H9 (cell line): ENCODE measurements around the gene MAGI3. TPM values are rescaled to one million over a fixed set of nuclear protein-coding genes. Genes with fewer than 3 reads are reported as not detected.

Experiments used
- DNase-seq: peaks from one replicate; pipeline ENCODE4 v3.0.0-alpha.2; 2017
- H2AFZ ChIP-seq: one replicate; pipeline ENCODE4 v1.6.1; 2013; ENCODE audit warnings: mild to moderate bottlenecking, low read length, control low read depth, moderate library complexity
- H2AK5ac ChIP-seq: 2 replicates; pipeline ENCODE4 v1.6.1; 2013; ENCODE audit warnings: low read length, control low read depth, mixed read lengths; ENCODE audit not compliant: insufficient read length
- H2BK120ac ChIP-seq: one replicate; pipeline ENCODE4 v1.6.1; 2013; ENCODE audit warnings: low read depth, mild to moderate bottlenecking, low read length, control low read depth, inconsistent platforms; ENCODE audit not compliant: poor library complexity, severe bottlenecking
- H2BK12ac ChIP-seq: 2 replicates; pipeline ENCODE4 v1.6.1; 2013; ENCODE audit warnings: low read length, control low read depth, mixed read lengths, low read depth; ENCODE audit not compliant: insufficient read length
- H2BK15ac ChIP-seq: 2 replicates; pipeline ENCODE4 v1.6.1; 2013; ENCODE audit warnings: low read depth, low read length, control low read depth
- H2BK20ac ChIP-seq: one replicate; pipeline ENCODE4 v1.6.1; 2013; ENCODE audit warnings: low read depth, mild to moderate bottlenecking, low read length, control low read depth, inconsistent platforms; ENCODE audit not compliant: poor library complexity, severe bottlenecking
- H2BK5ac ChIP-seq: 2 replicates; pipeline ENCODE4 v1.6.1; 2013; ENCODE audit warnings: low read length, control low read depth, mixed read lengths; ENCODE audit not compliant: insufficient read length
- H3K14ac ChIP-seq: 2 replicates; pipeline ENCODE4 v1.6.1; 2013; ENCODE audit warnings: low read length, control low read depth; ENCODE audit not compliant: insufficient read depth
- H3K18ac ChIP-seq: 2 replicates; pipeline ENCODE4 v1.6.1; 2013; ENCODE audit warnings: low read depth, mild to moderate bottlenecking, mixed read lengths, low read length, control low read depth; ENCODE audit not compliant: insufficient read length
- H3K23ac ChIP-seq: 2 replicates; pipeline ENCODE4 v1.6.1; 2013; ENCODE audit warnings: low read length, control low read depth, mixed read lengths, low read depth; ENCODE audit not compliant: insufficient read length
- H3K23me2 ChIP-seq: 2 replicates; pipeline ENCODE4 v1.6.1; 2013; ENCODE audit warnings: low read depth, mild to moderate bottlenecking, mixed read lengths, low read length, control low read depth; ENCODE audit not compliant: insufficient read length, poor library complexity, severe bottlenecking
- H3K27ac ChIP-seq: 2 replicates; pipeline ENCODE4 v1.5.1; 2013; ENCODE audit warnings: low read length, control low read depth, mixed read lengths, low read depth; ENCODE audit not compliant: insufficient read length
- H3K27me3 ChIP-seq: 2 replicates; pipeline ENCODE4 v1.6.1; 2013; ENCODE audit warnings: low read length, control low read depth, inconsistent platforms; ENCODE audit not compliant: insufficient read depth
- H3K4ac ChIP-seq: 2 replicates; pipeline ENCODE4 v1.6.1; 2013; ENCODE audit warnings: low read depth, mild to moderate bottlenecking, control low read depth, inconsistent platforms, low read length, moderate library complexity
- H3K4me1 ChIP-seq: 2 replicates; pipeline ENCODE4 v1.6.1; 2013; ENCODE audit warnings: low read length, control low read depth, inconsistent platforms; ENCODE audit not compliant: insufficient read depth
- H3K4me2 ChIP-seq: 2 replicates; pipeline ENCODE4 v1.6.1; 2013; ENCODE audit warnings: low read length, control low read depth, mixed read lengths; ENCODE audit not compliant: insufficient read length, insufficient read depth
- H3K56ac ChIP-seq: 2 replicates; pipeline ENCODE4 v1.6.1; 2013; ENCODE audit warnings: low read depth, mild to moderate bottlenecking, mixed read lengths, low read length, control low read depth; ENCODE audit not compliant: insufficient read length
- H3K79me1 ChIP-seq: 2 replicates; pipeline ENCODE4 v1.6.1; 2013; ENCODE audit warnings: low read depth, mild to moderate bottlenecking, moderate library complexity, low read length, control low read depth, inconsistent platforms; ENCODE audit not compliant: insufficient read depth, poor library complexity, severe bottlenecking
- H3K79me2 ChIP-seq: 2 replicates; pipeline ENCODE4 v1.6.1; 2013; ENCODE audit warnings: low read length, control low read depth, inconsistent platforms; ENCODE audit not compliant: insufficient read depth
- H3K9ac ChIP-seq: 2 replicates; pipeline ENCODE4 v1.6.1; 2013; ENCODE audit warnings: low read length, control low read depth, mixed read lengths; ENCODE audit not compliant: insufficient read length; ENCODE audit errors: extremely low read depth
- H3K9me3 ChIP-seq: one replicate; pipeline ENCODE4 v1.6.1; 2013; ENCODE audit warnings: low read depth, low read length, inconsistent platforms; ENCODE audit not compliant: control insufficient read depth
- H3T11ph ChIP-seq: one replicate; pipeline ENCODE4 v1.6.1; 2013; ENCODE audit warnings: mild to moderate bottlenecking, low read length, control low read depth, inconsistent platforms
- H4K20me1 ChIP-seq: one replicate; pipeline ENCODE4 v1.6.1; 2013; ENCODE audit not compliant: control insufficient read depth, insufficient read length, insufficient read depth
- H4K5ac ChIP-seq: 2 replicates; pipeline ENCODE4 v1.6.1; 2013; ENCODE audit warnings: low read depth, mild to moderate bottlenecking, mixed read lengths, low read length, control low read depth; ENCODE audit not compliant: insufficient read length
- H4K8ac ChIP-seq: replicated peaks from 2 replicates; pipeline ENCODE4 v1.6.1; 2013; ENCODE audit warnings: low read length, control low read depth, mixed read lengths, low read depth; ENCODE audit not compliant: insufficient read length
- H4K91ac ChIP-seq: 2 replicates; pipeline ENCODE4 v1.6.1; 2013; ENCODE audit warnings: low read depth, mild to moderate bottlenecking, moderate library complexity, mixed read lengths, low read length, control low read depth; ENCODE audit not compliant: insufficient read length
- H3K27ac Mint-ChIP-seq, 3 experiments: 2 replicates in 2 of 3; 3 replicates in 1 of 3; pipeline ENCODE4 v1.8.0; 2020 to 2021; ENCODE audit warnings: mixed read lengths in 3 of 3, mild to moderate bottlenecking in 1 of 3, moderate library complexity in 1 of 3
- H3K27me3 Mint-ChIP-seq: 2 replicates; pipeline ENCODE4 v1.8.0; 2021; ENCODE audit warnings: low read depth, mild to moderate bottlenecking, moderate library complexity, mixed read lengths
- H3K36me3 Mint-ChIP-seq, 3 experiments: 2 replicates in 2 of 3; 3 replicates in 1 of 3; pipeline ENCODE4 v1.8.0; 2020 to 2021; ENCODE audit warnings: low read depth in 3 of 3, mixed read lengths in 3 of 3; ENCODE audit not compliant: insufficient read depth in 1 of 3
- H3K4me1 Mint-ChIP-seq, 2 experiments: 2 replicates each; pipeline ENCODE4 v1.8.0; 2020; ENCODE audit warnings: mixed read lengths in 2 of 2
- H3K4me3 Mint-ChIP-seq, 2 experiments: 2 replicates in 1 of 2; 3 replicates in 1 of 2; pipeline ENCODE4 v1.8.0; 2020 to 2021; ENCODE audit warnings: mild to moderate bottlenecking in 2 of 2, mixed read lengths in 2 of 2, moderate library complexity in 1 of 2
- H3K9me3 Mint-ChIP-seq, 2 experiments: 2 replicates in 1 of 2; 3 replicates in 1 of 2; pipeline ENCODE4 v1.8.0; 2020; ENCODE audit warnings: mild to moderate bottlenecking in 2 of 2, mixed read lengths in 2 of 2, moderate library complexity in 1 of 2
- WGBS: extraction: QIAGEN DNeasy Blood & Tissue Kit; methylation state at CpG from one replicate; pipeline ENCODE4 v1.1.7; 2013; ENCODE audit warnings: missing lambda C conversion rate, low lambda C conversion rate, mixed read lengths; ENCODE audit not compliant: insufficient read length; ENCODE audit errors: extremely low coverage; 5-methylcytosine and 5-hydroxymethylcytosine counted together
- total RNA-seq: library from RNA; stranded (reverse); gene quantifications from 2 replicates; pipeline ENCODE4 v1.2.1, GENCODE V29; 2021
- TF ChIP-seq, protein P1 (sequence below): fragments of 200-600 bp; sonication (generic); conservative IDR thresholded peaks from 3 replicates; pipeline ENCODE4 v1.8.0; 2021; ENCODE audit warnings: antibody characterized with exemption, mild to moderate bottlenecking

Gene MAGI3
- total RNA-seq, 1 experiment from 2014 or later: 8.2 TPM

DNA sequence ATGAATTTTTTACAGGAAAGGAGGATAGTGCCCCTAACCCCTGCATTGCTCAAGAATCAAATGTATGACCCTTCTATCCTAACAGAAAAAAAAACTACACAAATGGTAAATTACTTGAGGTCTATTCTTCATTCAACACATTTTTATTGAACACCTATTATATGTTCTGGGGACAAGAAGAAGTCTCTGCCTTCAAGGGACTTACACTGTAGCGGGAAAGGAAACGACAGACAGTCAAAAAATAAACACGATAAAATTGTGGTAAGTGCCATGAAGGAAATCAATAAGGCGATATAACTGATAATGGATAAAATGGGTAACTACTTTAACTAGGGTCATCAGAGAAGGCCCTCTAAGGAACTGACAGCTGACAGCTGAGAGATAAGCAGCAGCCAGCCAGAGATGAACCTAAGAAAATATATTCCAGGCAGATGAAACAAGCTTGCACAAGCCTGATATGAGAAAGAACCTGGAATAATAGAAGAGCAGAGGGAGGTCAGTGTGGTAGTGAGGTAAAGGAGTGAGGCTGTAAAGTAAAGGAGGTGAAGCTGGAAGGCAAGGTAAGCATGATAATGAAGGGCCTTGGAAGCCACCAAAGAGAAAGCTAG lies 302.6 kb downstream of the MAGI3 start:
- Histone ChIP-seq H2BK15ac (no peak overlapping the region), H2BK12ac (no peak overlapping the region), H3K23me2 (no peaks in the 10 kb centered on the region), H4K8ac (no peak overlapping the region), H4K91ac (no peak overlapping the region), H3K27me3 (no peaks in the 10 kb centered on the region), H3K56ac (no peak overlapping the region), H2BK120ac (no peak overlapping the region), H3K79me2 (no peaks in the 10 kb centered on the region), H2BK5ac (no peak overlapping the region), H3K9me3 (no peaks in the 10 kb centered on the region), H3K4ac (no peak overlapping the region), H2AK5ac (no peak overlapping the region), H3K18ac (no peak overlapping the region), H3K9ac (no peak overlapping the region), H4K20me1 (no peaks in the 10 kb centered on the region), H2BK20ac (no peak overlapping the region), H3K14ac (no peak overlapping the region), H3K4me1 (no peaks in the 10 kb centered on the region), H3K27ac (no peak overlapping the region), H4K5ac (no peak overlapping the region), H3K79me1 (no peaks in the 10 kb centered on the region), H3K4me2 (no peak overlapping the region), H3T11ph (no peak overlapping the region), H3K23ac (no peak overlapping the region), H2AFZ (no peak overlapping the region)
- H3K27me3 Mint-ChIP-seq: no peaks in the 10 kb centered on the region
- no CpG with 5 or more reads among the region's 4 CpGs for WGBS
- H3K4me3 Mint-ChIP-seq: no peak overlapping the region
- peaks cover 53 to 69% (median 63%) of the 10 kb centered on the region in 3 experiments for H3K36me3 Mint-ChIP-seq
- peaks cover 18 to 19% of the 10 kb centered on the region in 2 experiments for H3K9me3 Mint-ChIP-seq
- H3K4me1 Mint-ChIP-seq: no peaks in the 10 kb centered on the region
- no peak for DNase-seq
- no peak overlapping the region; a peak in 1 of 7 replicates for H3K27ac Mint-ChIP-seq
- TF ChIP-seq, protein P1, sequence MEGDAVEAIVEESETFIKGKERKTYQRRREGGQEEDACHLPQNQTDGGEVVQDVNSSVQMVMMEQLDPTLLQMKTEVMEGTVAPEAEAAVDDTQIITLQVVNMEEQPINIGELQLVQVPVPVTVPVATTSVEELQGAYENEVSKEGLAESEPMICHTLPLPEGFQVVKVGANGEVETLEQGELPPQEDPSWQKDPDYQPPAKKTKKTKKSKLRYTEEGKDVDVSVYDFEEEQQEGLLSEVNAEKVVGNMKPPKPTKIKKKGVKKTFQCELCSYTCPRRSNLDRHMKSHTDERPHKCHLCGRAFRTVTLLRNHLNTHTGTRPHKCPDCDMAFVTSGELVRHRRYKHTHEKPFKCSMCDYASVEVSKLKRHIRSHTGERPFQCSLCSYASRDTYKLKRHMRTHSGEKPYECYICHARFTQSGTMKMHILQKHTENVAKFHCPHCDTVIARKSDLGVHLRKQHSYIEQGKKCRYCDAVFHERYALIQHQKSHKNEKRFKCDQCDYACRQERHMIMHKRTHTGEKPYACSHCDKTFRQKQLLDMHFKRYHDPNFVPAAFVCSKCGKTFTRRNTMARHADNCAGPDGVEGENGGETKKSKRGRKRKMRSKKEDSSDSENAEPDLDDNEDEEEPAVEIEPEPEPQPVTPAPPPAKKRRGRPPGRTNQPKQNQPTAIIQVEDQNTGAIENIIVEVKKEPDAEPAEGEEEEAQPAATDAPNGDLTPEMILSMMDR: no peak
